ENCODE measurements around the gene BARX2. TPM values are rescaled to one million over a fixed set of nuclear protein-coding genes. Genes with fewer than 3 reads are reported as not detected.

BARX2 gene
- total RNA-seq, 3 donors from 2014 or later, result 0.11 to 0.87 (median 0.28) TPM

- ATAC-seq, result no peak
- Mint-ChIP-seq H3K9me3 (no peaks in the 10 kb centered on the region), H3K27me3 (ENCODE audit: low read depth) (peaks cover 38% of the 10 kb centered on the region), H3K4me3 (no peak overlapping the region), H3K4me1 (ENCODE audit: low read depth) (no peaks in the 10 kb centered on the region), H3K36me3 (ENCODE audit: insufficient read depth) (no peaks in the 10 kb centered on the region)
- no peak for DNase-seq
Measured at GRCh38 chr11:129365816-129366215, 9.8 kb upstream of the BARX2 start.

- DNase-seq (no peak), ATAC-seq (no peak)
- Mint-ChIP-seq H3K27me3 (ENCODE audit: low read depth) (peaks cover 47% of the 10 kb centered on the region), H3K4me1 (ENCODE audit: low read depth) (peaks cover 2% of the 10 kb centered on the region), H3K36me3 (ENCODE audit: insufficient read depth) (no peaks in the 10 kb centered on the region), H3K9me3 (no peaks in the 10 kb centered on the region), H3K4me3 (no peak overlapping the region)
Measured at GRCh38 chr11:129366737-129367597, 8.7 kb upstream of the BARX2 start.

- Mint-ChIP-seq H3K36me3 (ENCODE audit: insufficient read depth) (no peaks in the 10 kb centered on the region), H3K4me3 (no peak overlapping the region), H3K4me1 (ENCODE audit: low read depth) (peaks cover 10% of the 10 kb centered on the region), H3K27me3 (ENCODE audit: low read depth) (peaks cover 64% of the 10 kb centered on the region), H3K9me3 (no peaks in the 10 kb centered on the region)
- DNase-seq (no peak), ATAC-seq (no peak)
Measured at GRCh38 chr11:129368889-129369672, 6.6 kb upstream of the BARX2 start.

GRCh38 chr11:129370715-129371114 is 4.9 kb upstream of the BARX2 start:
- ATAC-seq (no peak), DNase-seq (no peak)
- H3K4me1 Mint-ChIP-seq (ENCODE audit: low read depth), result peaks cover 19% of the 10 kb centered on the region
- no peaks in the 10 kb centered on the region for H3K9me3 Mint-ChIP-seq
- H3K27me3 Mint-ChIP-seq (ENCODE audit: low read depth), result peaks cover 77% of the 10 kb centered on the region
- no peak overlapping the region for H3K4me3 Mint-ChIP-seq
- no peaks in the 10 kb centered on the region for H3K36me3 Mint-ChIP-seq (ENCODE audit: insufficient read depth)

- ATAC-seq (peak; percentile 9 to 42), DNase-seq (no peak)
- Mint-ChIP-seq H3K27me3 (ENCODE audit: low read depth) (peaks cover 75% of the 10 kb centered on the region), H3K4me3 (peak overlapping the region; percentile 43), H3K4me1 (ENCODE audit: low read depth) (peaks cover 28% of the 10 kb centered on the region), H3K9me3 (no peaks in the 10 kb centered on the region), H3K36me3 (ENCODE audit: insufficient read depth) (no peaks in the 10 kb centered on the region)
Measured at GRCh38 chr11:129372609-129373488, 2.8 kb upstream of the BARX2 start.

- no peak for DNase-seq
- Mint-ChIP-seq H3K27me3 (ENCODE audit: low read depth) (peaks cover 78% of the 10 kb centered on the region), H3K36me3 (ENCODE audit: insufficient read depth) (no peaks in the 10 kb centered on the region), H3K4me1 (ENCODE audit: low read depth) (peaks cover 28% of the 10 kb centered on the region), H3K9me3 (no peaks in the 10 kb centered on the region), H3K4me3 (no peak overlapping the region)
- ATAC-seq, result no peak
Measured at GRCh38 chr11:129373489-129373953, 2.1 kb upstream of the BARX2 start.

GRCh38 chr11:129374081-129374992 is 1.3 kb upstream of the BARX2 start:
- DNase-seq, result no peak

GRCh38 chr11:129374993-129375750 is 476 bp upstream of the BARX2 start:
- peaks cover 72% of the 10 kb centered on the region for H3K27me3 Mint-ChIP-seq (ENCODE audit: low read depth)
- no peak for DNase-seq
- ATAC-seq, result peak; percentile 36 to 42

More at GRCh38 chr11:129374081-129374992, 1.3 kb upstream of the BARX2 start:
- H3K9me3 Mint-ChIP-seq, result no peaks in the 10 kb centered on the region
- peak in 1 of 2 donors; percentile 20 for ATAC-seq
- peak overlapping the region; percentile 66 for H3K4me3 Mint-ChIP-seq
- no peaks in the 10 kb centered on the region for H3K36me3 Mint-ChIP-seq (ENCODE audit: insufficient read depth)
- peaks cover 28% of the 10 kb centered on the region for H3K4me1 Mint-ChIP-seq (ENCODE audit: low read depth)
- peaks cover 78% of the 10 kb centered on the region for H3K27me3 Mint-ChIP-seq (ENCODE audit: low read depth)

GRCh38 chr11:129376658-129377341 is 1.2 kb downstream of the BARX2 start:
- Mint-ChIP-seq H3K27me3 (ENCODE audit: low read depth) (peaks cover 58% of the 10 kb centered on the region), H3K36me3 (ENCODE audit: insufficient read depth) (no peaks in the 10 kb centered on the region), H3K4me1 (ENCODE audit: low read depth) (peaks cover 28% of the 10 kb centered on the region), H3K4me3 (peak overlapping the region; percentile 59), H3K9me3 (no peaks in the 10 kb centered on the region)
- ATAC-seq, result no peak
- no peak for DNase-seq

More at GRCh38 chr11:129374993-129375750, 476 bp upstream of the BARX2 start:
- Mint-ChIP-seq H3K9me3 (no peaks in the 10 kb centered on the region), H3K36me3 (ENCODE audit: insufficient read depth) (no peaks in the 10 kb centered on the region), H3K4me3 (peak overlapping the region; percentile 66), H3K4me1 (ENCODE audit: low read depth) (peaks cover 28% of the 10 kb centered on the region)

- H3K36me3 Mint-ChIP-seq (ENCODE audit: insufficient read depth), result no peaks in the 10 kb centered on the region
- no peaks in the 10 kb centered on the region for H3K9me3 Mint-ChIP-seq
- no peak overlapping the region for H3K4me3 Mint-ChIP-seq
- H3K27me3 Mint-ChIP-seq (ENCODE audit: low read depth), result peaks cover 52% of the 10 kb centered on the region
- ATAC-seq, result no peak
- H3K4me1 Mint-ChIP-seq (ENCODE audit: low read depth), result peaks cover 23% of the 10 kb centered on the region
- no peak for DNase-seq
Measured at GRCh38 chr11:129377739-129378138, 2.1 kb downstream of the BARX2 start.

GRCh38 chr11:129380413-129380812 is 4.8 kb downstream of the BARX2 start:
- H3K36me3 Mint-ChIP-seq (ENCODE audit: insufficient read depth), result no peaks in the 10 kb centered on the region
- no peaks in the 10 kb centered on the region for H3K9me3 Mint-ChIP-seq
- peaks cover 42% of the 10 kb centered on the region for H3K27me3 Mint-ChIP-seq (ENCODE audit: low read depth)
- H3K4me1 Mint-ChIP-seq (ENCODE audit: low read depth), result peaks cover 9% of the 10 kb centered on the region
- ATAC-seq, result no peak
- no peak for DNase-seq
- no peak overlapping the region for H3K4me3 Mint-ChIP-seq

- H3K4me1 Mint-ChIP-seq (ENCODE audit: low read depth), result no peaks in the 10 kb centered on the region
- H3K36me3 Mint-ChIP-seq (ENCODE audit: insufficient read depth), result no peaks in the 10 kb centered on the region
- DNase-seq, result no peak
- H3K9me3 Mint-ChIP-seq, result no peaks in the 10 kb centered on the region
- H3K27me3 Mint-ChIP-seq (ENCODE audit: low read depth), result peaks cover 34% of the 10 kb centered on the region
- H3K4me3 Mint-ChIP-seq, result no peak overlapping the region
- no peak for ATAC-seq
Measured at GRCh38 chr11:129382583-129382982, 6.9 kb downstream of the BARX2 start.
